Measurements from ENCODE around the gene MUC5AC.

GRCh38 chr11:1126491-1126926 lies 31.2 kb upstream of the MUC5AC start:
- no peak for TF ChIP-seq CTCF (IDR thresholded peaks at IDR 0.05; ENCODE audit: borderline replicate concordance, extremely low read depth, low read length, poor library complexity, severe bottlenecking)
- TF ChIP-seq EZH2 (IDR thresholded peaks at IDR 0.05; ENCODE audit: borderline replicate concordance, low read depth, low read length, severe bottlenecking) = no peak

All from DND-41 (cell line).